Measurements from ENCODE around the gene PLAU.

PLAU gene

DNA sequence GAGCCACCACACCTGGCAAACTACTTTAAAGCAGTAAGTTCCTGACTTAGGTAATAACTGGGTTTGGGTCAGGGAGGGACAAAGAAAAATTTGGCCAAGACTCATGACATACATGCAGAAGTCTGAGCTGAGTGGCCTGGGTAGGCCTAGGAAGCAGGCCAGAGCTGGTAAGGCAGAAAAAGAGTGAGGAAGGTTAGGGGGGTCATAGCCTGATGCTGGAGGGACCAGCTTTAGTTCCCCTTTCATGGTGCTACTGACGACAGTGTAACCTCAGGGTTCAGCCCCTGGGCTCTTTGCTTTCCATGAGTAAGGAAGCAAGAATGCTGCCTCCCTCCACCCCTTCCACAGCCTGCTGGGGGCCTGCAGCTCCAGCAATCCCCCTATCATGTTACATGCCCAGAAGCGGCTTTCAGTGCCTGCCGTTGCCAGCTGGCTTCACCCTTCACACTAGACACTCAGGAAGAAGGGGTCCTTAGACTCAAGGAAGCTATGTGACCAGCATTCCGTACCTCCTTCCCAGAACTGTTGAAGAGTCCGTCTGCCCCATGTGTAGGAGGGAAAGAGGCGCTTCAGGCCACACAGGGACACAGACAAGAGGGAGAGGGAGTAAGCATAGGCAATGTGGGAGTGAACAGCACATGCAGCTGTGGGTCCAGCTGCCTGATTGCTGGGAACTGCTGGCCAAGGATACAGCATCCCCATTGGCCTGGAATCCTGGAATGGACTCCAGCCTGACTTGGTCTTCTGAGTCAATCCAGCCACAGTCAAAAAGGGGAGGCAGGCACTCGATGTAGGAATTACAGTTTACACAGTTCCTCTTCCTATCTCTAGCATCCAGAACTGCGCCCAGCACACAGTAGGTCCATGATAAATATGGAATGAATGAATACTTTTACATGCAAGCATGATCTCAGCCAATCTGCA, 4.1 kb upstream of the PLAU start:
- Histone ChIP-seq H3K9me3 (ENCODE audit: control insufficient read depth in 2 of 2, low read length in 2 of 2) (no peaks in the 10 kb centered on the region), H3K27ac (ENCODE audit: low read depth in 2 of 2, low read length in 2 of 2) (peak overlapping the region; percentile 66 to 86), H3K27me3 (ENCODE audit: control insufficient read depth in 2 of 2, insufficient read depth in 2 of 2, low read length in 2 of 2) (peaks cover 0 to 3% of the 10 kb centered on the region in 2 donors), H3K4me3 (ENCODE audit: low read length in 2 of 2) (no peak overlapping the region), H3K36me3 (ENCODE audit: control insufficient read depth in 2 of 2, insufficient read depth in 2 of 2, low read length in 2 of 2) (no peaks in the 10 kb centered on the region), H3K4me1 (ENCODE audit: control insufficient read depth in 2 of 2, insufficient read depth in 2 of 2, low read length in 2 of 2) (peaks cover 20 to 26% of the 10 kb centered on the region in 2 donors), H3K9ac (ENCODE audit: low read depth in 1 of 2, low read length in 2 of 2) (peak overlapping the region in 1 of 2 donors; percentile 47)

GRCh38 chr10:73907841-73908517, 3.0 kb upstream of the PLAU start:
- no peaks in the 10 kb centered on the region for H3K9me3 ChIP-seq (ENCODE audit: control insufficient read depth in 2 of 2, low read length in 2 of 2)
- H3K36me3 ChIP-seq (ENCODE audit: control insufficient read depth in 2 of 2, insufficient read depth in 2 of 2, low read length in 2 of 2): no peaks in the 10 kb centered on the region
- H3K27ac ChIP-seq (ENCODE audit: low read depth in 2 of 2, low read length in 2 of 2): peak overlapping the region; percentile 66 to 86
- no peak overlapping the region for H3K4me3 ChIP-seq (ENCODE audit: low read length in 2 of 2)
- H3K4me1 ChIP-seq (ENCODE audit: control insufficient read depth in 2 of 2, insufficient read depth in 2 of 2, low read length in 2 of 2): peaks cover 20 to 26% of the 10 kb centered on the region in 2 donors
- peaks cover 4 to 7% of the 10 kb centered on the region in 2 donors for H3K27me3 ChIP-seq (ENCODE audit: control insufficient read depth in 2 of 2, insufficient read depth in 2 of 2, low read length in 2 of 2)
- H3K9ac ChIP-seq (ENCODE audit: low read depth in 1 of 2, low read length in 2 of 2): peak overlapping the region in 1 of 2 donors; percentile 44

DNA sequence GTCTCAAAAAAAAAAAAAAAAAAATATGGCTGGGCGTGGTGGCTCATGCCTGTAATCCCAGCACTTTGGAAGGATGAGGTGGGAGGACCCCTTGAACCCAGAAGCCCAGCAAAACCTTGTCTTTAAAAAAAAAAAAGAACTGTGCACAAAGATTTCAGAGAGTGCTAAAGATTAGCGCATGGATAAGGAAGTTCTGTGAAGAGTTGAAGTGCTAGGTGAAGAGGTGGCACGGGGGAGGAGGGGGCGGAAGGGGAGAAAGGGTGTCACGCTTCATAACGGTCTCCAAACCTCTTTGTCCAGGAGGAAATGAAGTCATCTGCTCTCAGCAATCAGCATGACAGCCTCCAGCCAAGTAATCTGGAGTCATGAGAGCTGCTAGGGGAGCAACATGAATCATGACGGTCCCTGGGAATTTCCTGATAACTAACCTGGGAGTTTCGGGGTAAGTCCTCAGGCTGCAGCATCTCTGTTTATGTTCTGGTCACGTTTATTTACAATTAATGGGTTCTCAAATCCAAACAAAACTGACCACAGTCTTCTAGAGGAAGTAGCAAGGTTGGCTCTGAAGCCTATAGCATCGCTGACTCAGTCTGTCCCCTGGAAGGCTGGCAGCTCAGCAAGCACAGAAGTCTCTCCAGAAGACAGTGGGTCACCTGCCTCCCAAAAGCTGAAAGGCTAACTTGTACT, 1.9 kb upstream of the PLAU start:
- Histone ChIP-seq H3K9me3 (ENCODE audit: control insufficient read depth in 2 of 2, low read length in 2 of 2) (no peaks in the 10 kb centered on the region), H3K36me3 (ENCODE audit: control insufficient read depth in 2 of 2, insufficient read depth in 2 of 2, low read length in 2 of 2) (no peaks in the 10 kb centered on the region), H3K27ac (ENCODE audit: low read depth in 2 of 2, low read length in 2 of 2) (peak overlapping the region; percentile 59 to 74), H3K9ac (ENCODE audit: low read depth in 1 of 2, low read length in 2 of 2) (no peak overlapping the region), H3K4me3 (ENCODE audit: low read length in 2 of 2) (peak overlapping the region in 1 of 2 donors; percentile 9), H3K27me3 (ENCODE audit: control insufficient read depth in 2 of 2, insufficient read depth in 2 of 2, low read length in 2 of 2) (peaks cover 5 to 7% of the 10 kb centered on the region in 2 donors), H3K4me1 (ENCODE audit: control insufficient read depth in 2 of 2, insufficient read depth in 2 of 2, low read length in 2 of 2) (peaks cover 20 to 28% of the 10 kb centered on the region in 2 donors)

GRCh38 chr10:73909540-73910115, 1.3 kb upstream of the PLAU start:
- Histone ChIP-seq H3K9me3 (ENCODE audit: control insufficient read depth in 2 of 2, low read length in 2 of 2) (no peaks in the 10 kb centered on the region), H3K36me3 (ENCODE audit: control insufficient read depth in 2 of 2, insufficient read depth in 2 of 2, low read length in 2 of 2) (no peaks in the 10 kb centered on the region), H3K27me3 (ENCODE audit: control insufficient read depth in 2 of 2, insufficient read depth in 2 of 2, low read length in 2 of 2) (peaks cover 5 to 7% of the 10 kb centered on the region in 2 donors), H3K4me3 (ENCODE audit: low read length in 2 of 2) (peak overlapping the region in 1 of 2 donors; percentile 9), H3K9ac (ENCODE audit: low read depth in 1 of 2, low read length in 2 of 2) (peak overlapping the region; percentile 5 to 8), H3K4me1 (ENCODE audit: control insufficient read depth in 2 of 2, insufficient read depth in 2 of 2, low read length in 2 of 2) (peaks cover 20 to 29% of the 10 kb centered on the region in 2 donors), H3K27ac (ENCODE audit: low read depth in 2 of 2, low read length in 2 of 2) (peak overlapping the region; percentile 59 to 74)

DNA sequence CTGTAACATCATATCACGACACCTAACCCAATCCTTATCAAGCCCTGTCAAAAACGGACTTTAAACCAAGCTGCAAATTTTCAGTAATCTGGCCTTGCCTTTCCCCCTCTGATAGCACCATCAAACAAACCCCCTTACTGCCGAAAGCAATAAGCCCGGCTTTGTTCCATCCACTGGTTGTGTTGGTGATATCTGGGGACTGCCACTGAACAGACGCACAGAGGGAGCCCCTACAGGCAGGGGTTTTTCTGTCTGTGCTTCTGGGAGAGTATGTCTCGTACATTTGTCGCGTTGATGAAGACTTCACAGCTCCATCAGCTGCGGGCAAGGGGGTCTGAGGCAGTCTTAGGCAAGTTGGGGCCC, 550 bp upstream of the PLAU start:
- H3K36me3 ChIP-seq (ENCODE audit: control insufficient read depth in 2 of 2, insufficient read depth in 2 of 2, low read length in 2 of 2): no peaks in the 10 kb centered on the region
- H3K4me3 ChIP-seq (ENCODE audit: low read length in 2 of 2): peak overlapping the region; percentile 61 to 67
- H3K27ac ChIP-seq (ENCODE audit: low read depth in 2 of 2, low read length in 2 of 2): peak overlapping the region; percentile 59 to 62
- H3K27me3 ChIP-seq (ENCODE audit: control insufficient read depth in 2 of 2, insufficient read depth in 2 of 2, low read length in 2 of 2): peaks cover 5 to 7% of the 10 kb centered on the region in 2 donors
- no peaks in the 10 kb centered on the region for H3K9me3 ChIP-seq (ENCODE audit: control insufficient read depth in 2 of 2, low read length in 2 of 2)
- H3K9ac ChIP-seq (ENCODE audit: low read depth in 1 of 2, low read length in 2 of 2): peak overlapping the region; percentile 27 to 70
- peaks cover 20 to 32% of the 10 kb centered on the region in 2 donors for H3K4me1 ChIP-seq (ENCODE audit: control insufficient read depth in 2 of 2, insufficient read depth in 2 of 2, low read length in 2 of 2)

DNA sequence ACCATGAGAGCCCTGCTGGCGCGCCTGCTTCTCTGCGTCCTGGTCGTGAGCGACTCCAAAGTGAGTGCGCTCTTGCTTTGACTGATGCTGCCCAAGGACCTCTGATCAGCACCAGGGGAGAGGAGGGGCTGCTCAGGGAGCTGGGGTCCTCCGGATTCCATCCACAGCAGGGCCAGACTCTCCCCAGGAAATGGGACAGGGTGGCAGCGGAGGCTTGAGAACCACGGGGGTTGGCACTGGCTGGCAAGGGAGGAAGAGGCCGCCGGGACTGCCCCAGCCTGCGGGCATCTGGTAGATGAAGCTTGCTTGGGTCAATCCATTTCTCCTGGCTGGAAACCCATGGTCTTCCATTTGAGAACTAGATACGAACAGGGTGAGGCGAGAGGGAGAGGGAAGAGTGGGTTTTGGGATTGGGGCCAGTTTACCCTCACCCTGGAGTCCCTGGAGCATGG, 647 bp downstream of the PLAU start:
- Histone ChIP-seq H3K27ac (ENCODE audit: low read depth in 2 of 2, low read length in 2 of 2) (peak overlapping the region; percentile 59 to 62), H3K4me1 (ENCODE audit: control insufficient read depth in 2 of 2, insufficient read depth in 2 of 2, low read length in 2 of 2) (peaks cover 20 to 36% of the 10 kb centered on the region in 2 donors), H3K9ac (ENCODE audit: low read depth in 1 of 2, low read length in 2 of 2) (peak overlapping the region; percentile 35 to 70)

GRCh38 chr10:73914036-73914435, 3.1 kb downstream of the PLAU start:
- Histone ChIP-seq H3K36me3 (ENCODE audit: control insufficient read depth in 2 of 2, insufficient read depth in 2 of 2, low read length in 2 of 2) (no peaks in the 10 kb centered on the region), H3K9ac (ENCODE audit: low read depth in 1 of 2, low read length in 2 of 2) (no peak overlapping the region), H3K4me1 (ENCODE audit: control insufficient read depth in 2 of 2, insufficient read depth in 2 of 2, low read length in 2 of 2) (peaks cover 21 to 37% of the 10 kb centered on the region in 2 donors), H3K9me3 (ENCODE audit: control insufficient read depth in 2 of 2, low read length in 2 of 2) (no peaks in the 10 kb centered on the region), H3K27ac (ENCODE audit: low read depth in 2 of 2, low read length in 2 of 2) (no peak overlapping the region), H3K4me3 (ENCODE audit: low read length in 2 of 2) (peak overlapping the region in 1 of 2 donors; percentile 26), H3K27me3 (ENCODE audit: control insufficient read depth in 2 of 2, insufficient read depth in 2 of 2, low read length in 2 of 2) (peaks cover 5 to 7% of the 10 kb centered on the region in 2 donors)

More for the DNA sequence above, 647 bp downstream of the PLAU start:
- no peaks in the 10 kb centered on the region for H3K9me3 ChIP-seq (ENCODE audit: control insufficient read depth in 2 of 2, low read length in 2 of 2)
- peak overlapping the region; percentile 61 to 67 for H3K4me3 ChIP-seq (ENCODE audit: low read length in 2 of 2)
- no peaks in the 10 kb centered on the region for H3K36me3 ChIP-seq (ENCODE audit: control insufficient read depth in 2 of 2, insufficient read depth in 2 of 2, low read length in 2 of 2)
- H3K27me3 ChIP-seq (ENCODE audit: control insufficient read depth in 2 of 2, insufficient read depth in 2 of 2, low read length in 2 of 2): peaks cover 5 to 7% of the 10 kb centered on the region in 2 donors

DNA sequence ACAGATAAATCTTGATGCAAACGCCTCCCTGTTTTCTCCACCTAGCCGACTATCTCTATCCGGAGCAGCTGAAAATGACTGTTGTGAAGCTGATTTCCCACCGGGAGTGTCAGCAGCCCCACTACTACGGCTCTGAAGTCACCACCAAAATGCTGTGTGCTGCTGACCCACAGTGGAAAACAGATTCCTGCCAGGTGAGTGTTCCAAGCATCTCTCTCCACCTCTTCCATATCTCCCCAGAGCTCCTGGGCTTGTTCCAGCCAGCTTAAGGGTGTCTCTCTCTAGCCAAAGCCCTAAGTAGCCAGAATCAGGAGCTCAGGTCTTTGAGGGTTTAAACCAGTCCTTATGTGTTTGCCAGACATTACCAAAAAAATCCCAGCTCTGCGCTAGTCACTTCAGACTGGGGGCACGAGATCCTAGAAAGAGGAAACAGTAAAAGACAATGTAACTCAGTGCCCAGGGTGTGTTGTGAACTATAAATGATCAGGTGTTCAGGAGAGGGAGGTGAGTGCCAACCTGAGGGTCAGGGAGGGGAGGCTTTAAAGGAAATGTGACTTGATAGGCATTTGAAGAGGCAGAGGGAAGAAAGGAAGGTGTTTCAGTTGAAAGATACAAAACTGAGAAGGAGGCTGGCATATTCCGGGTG, 4.4 kb downstream of the PLAU start:
- Histone ChIP-seq H3K36me3 (ENCODE audit: control insufficient read depth in 2 of 2, insufficient read depth in 2 of 2, low read length in 2 of 2) (no peaks in the 10 kb centered on the region), H3K27me3 (ENCODE audit: control insufficient read depth in 2 of 2, insufficient read depth in 2 of 2, low read length in 2 of 2) (peaks cover 5 to 7% of the 10 kb centered on the region in 2 donors), H3K4me3 (ENCODE audit: low read length in 2 of 2) (no peak overlapping the region), H3K4me1 (ENCODE audit: control insufficient read depth in 2 of 2, insufficient read depth in 2 of 2, low read length in 2 of 2) (peaks cover 17 to 26% of the 10 kb centered on the region in 2 donors), H3K27ac (ENCODE audit: low read depth in 2 of 2, low read length in 2 of 2) (no peak overlapping the region), H3K9me3 (ENCODE audit: control insufficient read depth in 2 of 2, low read length in 2 of 2) (no peaks in the 10 kb centered on the region), H3K9ac (ENCODE audit: low read depth in 1 of 2, low read length in 2 of 2) (peak overlapping the region in 1 of 2 donors; percentile 41)

- H3K27me3 ChIP-seq (ENCODE audit: control insufficient read depth in 2 of 2, insufficient read depth in 2 of 2, low read length in 2 of 2): peaks cover 3 to 5% of the 10 kb centered on the region in 2 donors
- H3K9ac ChIP-seq (ENCODE audit: low read depth in 1 of 2, low read length in 2 of 2): no peak overlapping the region
- H3K36me3 ChIP-seq (ENCODE audit: control insufficient read depth in 2 of 2, insufficient read depth in 2 of 2, low read length in 2 of 2): no peaks in the 10 kb centered on the region
- H3K27ac ChIP-seq (ENCODE audit: low read depth in 2 of 2, low read length in 2 of 2): peak overlapping the region; percentile 9 to 17
- H3K4me1 ChIP-seq (ENCODE audit: control insufficient read depth in 2 of 2, insufficient read depth in 2 of 2, low read length in 2 of 2): peaks cover 12 to 19% of the 10 kb centered on the region in 2 donors
- H3K9me3 ChIP-seq (ENCODE audit: control insufficient read depth in 2 of 2, low read length in 2 of 2): no peaks in the 10 kb centered on the region
- H3K4me3 ChIP-seq (ENCODE audit: low read length in 2 of 2): no peak overlapping the region
These were observed 6.0 kb downstream of the PLAU start for GRCh38 chr10:73916761-73917470.

Measured in mucosa of rectum (tissue), 2 donors.